Amniotic epithelial cell (primary cell): Measurements from ENCODE around the gene WDR48.
A peak's percentile ranks its signal among the peaks of the same experiment; 100 is the strongest.
"Not testable (repeated sequence)": the region's sequence is repeated elsewhere in the genome, so short reads cannot be mapped to it uniquely, and the experiment has no call there.

Source experiments
- DNase-seq: peaks from one replicate; pipeline ENCODE4 v3.0.0-alpha.2; 2010; ENCODE audit warnings: low read depth

WDR48 gene

DNA sequence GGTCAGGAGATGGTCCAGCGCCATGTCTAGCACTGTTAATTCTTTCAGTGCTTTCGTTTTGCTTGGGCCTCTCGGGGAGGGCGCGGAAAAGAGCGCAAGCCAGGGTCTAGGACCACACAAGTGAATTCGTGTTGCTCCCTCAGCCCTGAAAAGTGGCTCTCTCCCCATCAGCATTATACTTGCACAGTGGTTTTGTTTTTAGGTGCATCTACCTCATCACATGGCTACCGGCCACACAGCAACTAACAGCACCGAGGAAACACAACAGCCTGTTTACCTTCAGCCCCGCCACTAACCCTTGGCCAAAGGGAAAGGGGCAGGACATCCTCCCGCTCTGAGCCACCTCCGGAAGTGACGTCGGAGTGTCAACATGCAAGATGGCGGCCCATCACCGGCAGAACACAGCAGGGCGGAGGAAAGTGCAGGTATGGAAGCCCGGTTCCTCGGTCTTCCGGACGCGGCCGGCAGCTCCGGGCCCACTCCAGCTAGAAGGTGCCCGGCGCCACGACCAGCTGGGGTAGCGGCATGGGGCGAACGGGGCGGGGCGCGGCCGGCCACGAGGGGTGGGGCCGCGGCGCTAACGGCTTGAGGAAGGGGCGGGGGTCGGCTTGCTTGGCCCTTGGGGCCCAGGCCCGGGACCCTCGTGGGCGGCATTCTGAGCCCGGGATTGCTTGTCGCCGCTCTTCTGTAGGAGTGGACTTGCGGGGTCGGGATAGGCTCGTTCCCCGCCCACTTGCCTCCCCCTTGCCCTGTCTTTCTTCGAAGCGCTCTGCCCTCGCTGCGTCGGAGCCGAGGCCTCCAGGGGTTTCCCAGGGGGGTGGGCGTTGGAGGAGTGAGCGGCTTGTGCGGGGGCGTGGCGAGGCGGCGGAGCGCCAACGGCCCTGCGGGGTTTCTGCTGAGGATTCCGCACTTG, at the start of gene WDR48, which contains the start of gene SCN11A:
Gene WDR48, plus strand, starts transcription at position 368 of the 913 bp plus-strand sequence. Its CDS starts 10 bp downstream, at position 378.
Gene SCN11A, minus strand, starts transcription at position 296 of the 913 bp plus-strand sequence. CDS start 101,582 bp downstream, outside the sequence.
- DNase-seq = peak; percentile 91

- no peak for DNase-seq
Observed at GRCh38 chr3:39005295-39005694, 46.5 kb upstream of the WDR48 start.

GRCh38 chr3:39011191-39011736, 40.6 kb upstream of the WDR48 start:
- no peak for DNase-seq

- no peak for DNase-seq
Observed at GRCh38 chr3:39013289-39013688, 38.5 kb upstream of the WDR48 start.

- no peak for DNase-seq
Observed at GRCh38 chr3:39013921-39014509, 37.8 kb upstream of the WDR48 start.

DNA sequence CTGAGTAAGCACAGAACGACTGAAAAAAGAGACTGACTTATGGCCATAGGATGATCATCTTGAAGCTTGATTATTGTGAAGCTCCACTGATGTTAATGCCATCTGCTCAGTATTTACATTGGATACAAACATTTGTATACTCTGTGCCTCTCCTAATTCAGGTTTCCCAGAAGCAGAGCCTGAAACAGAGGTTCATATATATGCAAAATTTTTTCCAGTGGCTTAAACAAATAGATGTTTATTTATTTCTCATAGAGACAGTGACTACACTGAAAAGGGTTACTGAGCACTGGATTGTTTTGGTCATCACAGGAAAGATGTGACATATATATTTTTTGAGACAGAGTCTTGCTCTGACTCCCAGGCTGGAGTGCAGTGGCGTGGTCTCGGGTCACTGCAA, 36.4 kb upstream of the WDR48 start:
- no peak for DNase-seq

DNA sequence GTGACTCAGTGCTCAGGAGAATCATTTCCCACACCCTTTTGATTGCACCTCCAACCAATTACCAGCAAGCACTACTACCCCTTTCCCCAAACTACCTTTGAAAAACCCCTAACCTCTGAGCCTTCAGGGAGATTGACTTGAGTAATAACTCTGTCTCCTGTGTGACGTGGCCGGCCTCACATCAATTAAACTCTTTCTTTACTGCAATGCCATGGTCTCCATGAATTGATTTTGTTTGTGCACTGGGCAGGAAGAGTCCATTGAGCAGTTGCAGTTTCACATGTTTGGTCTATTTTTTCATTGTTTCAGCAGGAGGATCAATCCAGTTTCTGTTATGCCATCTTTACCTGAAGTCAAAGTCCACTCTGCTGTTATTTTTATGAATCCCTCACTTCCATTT, 32.5 kb upstream of the WDR48 start:
- DNase-seq = no peak

GRCh38 chr3:39021029-39021428, 30.8 kb upstream of the WDR48 start:
- no peak for DNase-seq

GRCh38 chr3:39021465-39022285, 30.1 kb upstream of the WDR48 start:
- DNase-seq = peak; percentile 34

GRCh38 chr3:39022286-39022630, 29.6 kb upstream of the WDR48 start:
- no peak for DNase-seq

GRCh38 chr3:39024497-39024896, 27.3 kb upstream of the WDR48 start:
- DNase-seq = no peak

DNA sequence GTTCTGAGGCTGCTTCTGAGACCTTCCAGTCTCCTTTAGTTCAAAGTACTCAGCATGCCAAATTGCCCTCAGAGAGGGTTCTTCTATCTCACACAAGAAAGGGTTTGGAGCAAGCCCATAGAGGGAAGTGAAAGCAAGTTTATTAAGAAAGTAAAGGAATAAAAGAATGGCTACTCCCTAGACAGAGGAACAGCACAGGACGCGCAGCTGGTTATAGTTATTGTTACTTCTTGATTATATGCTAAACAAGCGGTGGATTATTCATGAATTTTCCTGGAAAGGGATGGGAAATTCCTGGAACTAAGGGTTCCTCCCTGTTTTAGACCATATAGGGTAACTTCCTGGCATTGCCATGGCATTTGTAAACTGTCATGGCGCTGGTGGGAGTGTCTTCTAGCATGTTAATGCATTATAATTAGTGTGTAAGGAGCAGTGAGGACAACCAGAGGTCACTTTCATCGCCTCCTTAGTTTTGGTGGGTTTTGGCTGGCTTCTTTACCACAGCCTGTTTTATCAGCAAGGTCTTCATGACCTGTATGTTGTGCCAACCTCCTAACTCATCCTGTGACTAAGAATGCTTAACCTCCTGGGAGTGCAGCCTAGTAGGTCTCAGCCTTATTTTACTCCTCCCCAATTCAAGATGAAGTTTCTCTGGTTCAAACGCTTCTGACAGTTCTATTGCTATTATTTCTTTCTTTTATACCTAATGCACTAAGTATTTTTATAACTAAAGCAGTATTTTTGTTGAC, 26.4 kb upstream of the WDR48 start:
- DNase-seq = no peak

DNA sequence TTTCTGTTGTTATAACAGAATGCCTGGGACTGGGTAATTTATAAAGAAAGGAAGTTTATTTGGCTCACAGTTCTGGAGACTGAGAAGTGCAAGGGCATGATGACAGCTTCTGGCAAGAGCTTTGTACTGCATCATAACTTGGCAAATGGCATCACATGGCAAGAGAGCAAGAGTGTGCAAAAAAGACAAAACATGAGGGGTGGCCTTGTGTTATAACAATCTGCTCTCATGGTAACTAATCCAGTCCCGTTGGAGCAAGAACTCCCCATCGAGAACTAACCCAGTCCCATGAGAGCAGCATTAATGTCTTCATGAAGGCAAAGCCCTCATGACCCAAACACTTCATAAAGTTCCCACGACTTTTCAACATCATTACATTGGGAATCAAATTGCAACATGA, 23.3 kb upstream of the WDR48 start:
- DNase-seq = no peak

DNA sequence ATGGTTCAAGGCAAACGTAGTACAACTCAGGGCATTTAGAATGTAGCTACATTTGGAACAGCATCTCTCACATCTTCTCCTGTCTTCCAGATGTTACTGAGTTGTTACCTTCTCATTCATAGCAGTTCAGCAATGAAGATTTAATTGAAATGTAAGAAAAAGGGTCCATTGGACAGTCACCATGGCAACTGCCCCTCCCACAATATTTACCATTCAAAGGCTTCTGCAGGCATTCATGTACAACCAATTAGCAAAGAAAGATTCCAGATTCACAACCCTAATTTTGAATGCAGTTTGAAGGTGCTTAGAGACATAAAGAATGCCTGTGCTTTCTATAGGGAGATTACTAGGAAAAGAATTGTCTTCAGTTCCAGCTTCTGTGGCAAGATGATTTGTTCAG, 22.3 kb upstream of the WDR48 start:
- no peak for DNase-seq

DNA sequence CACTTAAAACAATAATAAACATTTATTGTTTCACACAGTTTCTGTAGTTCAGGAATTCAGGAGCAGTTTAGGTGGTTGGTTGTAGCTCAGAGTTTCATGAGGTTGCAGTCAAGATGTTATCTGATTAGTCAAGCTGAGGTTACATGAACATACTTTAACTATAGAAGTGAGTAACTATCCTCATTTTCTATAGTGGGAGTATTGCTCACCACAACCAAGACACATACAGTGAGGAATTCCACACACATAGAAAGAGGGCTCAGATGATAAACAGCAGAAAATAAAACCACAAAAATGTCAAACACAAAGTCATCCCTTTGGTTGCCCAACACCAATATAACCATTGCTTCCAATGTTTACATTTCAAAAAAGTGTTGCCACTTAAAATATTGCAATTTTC, 13.7 kb upstream of the WDR48 start:
- DNase-seq = peak; percentile 91

GRCh38 chr3:39050029-39050428, 1.8 kb upstream of the WDR48 start:
- DNase-seq = no peak

- no peak for DNase-seq
Observed at GRCh38 chr3:39052583-39052982, 767 bp downstream of the WDR48 start.

- no peak for DNase-seq
Observed at GRCh38 chr3:39053696-39054095, 1.9 kb downstream of the WDR48 start.

DNA sequence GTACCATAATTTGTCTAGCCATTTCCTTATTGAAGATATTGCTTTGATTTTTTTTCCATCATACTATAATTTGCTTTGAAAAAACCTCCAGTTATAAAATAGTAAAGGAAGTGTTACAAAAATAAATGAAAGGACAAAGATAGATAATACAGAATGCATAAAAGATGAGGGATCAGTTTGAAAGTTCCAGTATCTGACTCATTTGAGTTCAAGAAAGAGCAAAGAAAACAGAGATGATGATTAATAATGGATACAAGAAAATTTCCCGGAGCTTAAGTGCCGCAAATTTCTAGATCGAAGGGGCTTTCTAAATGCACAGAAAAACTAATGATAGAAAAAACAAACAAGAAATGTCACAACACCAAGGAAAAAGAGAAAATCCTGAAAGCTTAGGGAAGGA, 4.3 kb downstream of the WDR48 start:
- DNase-seq = no peak

- not testable (repeated sequence) for DNase-seq
Observed at GRCh38 chr3:39061228-39061627, 9.4 kb downstream of the WDR48 start.

DNA sequence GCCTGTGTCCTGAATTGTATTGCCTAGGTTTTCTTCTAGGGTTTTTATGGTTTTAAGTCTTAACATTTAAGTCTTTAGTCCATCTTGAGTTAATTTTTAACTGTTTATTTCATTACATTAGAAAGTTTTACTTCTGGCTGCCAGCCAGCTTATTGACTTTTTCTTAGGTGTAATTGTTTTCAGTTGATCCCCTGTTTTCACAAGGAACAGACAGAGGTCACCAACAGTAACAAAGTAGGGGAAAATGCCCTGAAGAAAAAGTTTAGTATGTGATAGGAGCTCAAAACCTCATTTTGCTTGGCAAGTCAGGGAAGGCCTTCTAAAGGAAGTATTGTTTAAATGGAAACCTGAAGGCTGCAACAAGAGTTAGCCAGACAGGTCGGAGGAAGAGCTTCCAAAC, 10.4 kb downstream of the WDR48 start:
- DNase-seq = no peak

DNA sequence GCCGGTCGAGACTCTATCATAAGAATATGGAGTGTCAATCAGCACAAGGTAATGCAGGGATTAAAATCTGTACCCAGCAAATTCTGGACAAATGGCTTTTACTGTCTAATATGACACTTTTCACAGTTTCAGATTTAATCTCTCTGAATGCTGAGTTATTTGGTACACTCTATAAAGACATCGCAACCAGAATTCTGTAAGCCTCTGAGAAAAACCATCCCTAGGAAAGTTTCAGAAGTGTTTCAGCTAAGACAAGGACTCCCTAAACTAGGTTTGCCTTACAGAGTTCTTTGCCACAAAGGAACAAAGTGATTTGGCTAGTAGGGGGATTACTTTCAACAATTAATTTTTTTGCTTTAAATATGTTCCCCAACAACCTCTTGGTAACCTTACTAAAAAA, 11.3 kb downstream of the WDR48 start:
- no peak for DNase-seq
